Measurements from ENCODE around the gene SPAG7.

DNA sequence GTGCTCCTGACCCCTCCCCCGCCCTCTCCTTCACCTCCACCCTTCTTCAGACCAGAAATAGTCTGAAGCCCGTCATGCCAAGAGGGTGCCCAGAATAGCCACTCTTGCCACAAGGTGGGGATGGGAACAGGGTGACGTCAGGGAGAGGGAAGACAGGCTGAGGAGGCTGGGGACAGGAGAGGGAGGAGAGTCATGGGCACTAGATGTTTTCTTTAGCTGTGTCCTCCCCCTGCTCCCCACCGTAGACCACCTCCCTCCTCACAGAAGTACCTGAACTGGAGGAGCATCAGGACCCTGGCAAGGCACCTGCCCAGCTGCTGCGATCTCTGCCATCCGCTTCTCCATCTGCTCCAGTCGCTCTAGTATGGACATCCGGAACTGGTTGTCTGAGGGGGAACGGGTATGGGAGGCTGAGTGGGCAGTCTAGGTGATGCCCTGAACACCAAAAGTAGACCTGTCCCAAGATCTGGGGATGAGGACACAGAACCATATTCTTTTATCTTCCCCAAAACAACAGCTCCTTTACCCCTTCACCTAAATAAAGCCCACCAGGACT is 6.6 kb upstream of the SPAG7 start:
- no peak for TF ChIP-seq ZNF274 (IDR thresholded peaks at IDR 0.05; ENCODE audit: borderline replicate concordance, extremely low read depth, low read length)
- TF ChIP-seq RFX5 (IDR thresholded peaks at IDR 0.05; ENCODE audit: borderline replicate concordance, low read depth, low read length) = no peak
- TF ChIP-seq, protein P1, sequence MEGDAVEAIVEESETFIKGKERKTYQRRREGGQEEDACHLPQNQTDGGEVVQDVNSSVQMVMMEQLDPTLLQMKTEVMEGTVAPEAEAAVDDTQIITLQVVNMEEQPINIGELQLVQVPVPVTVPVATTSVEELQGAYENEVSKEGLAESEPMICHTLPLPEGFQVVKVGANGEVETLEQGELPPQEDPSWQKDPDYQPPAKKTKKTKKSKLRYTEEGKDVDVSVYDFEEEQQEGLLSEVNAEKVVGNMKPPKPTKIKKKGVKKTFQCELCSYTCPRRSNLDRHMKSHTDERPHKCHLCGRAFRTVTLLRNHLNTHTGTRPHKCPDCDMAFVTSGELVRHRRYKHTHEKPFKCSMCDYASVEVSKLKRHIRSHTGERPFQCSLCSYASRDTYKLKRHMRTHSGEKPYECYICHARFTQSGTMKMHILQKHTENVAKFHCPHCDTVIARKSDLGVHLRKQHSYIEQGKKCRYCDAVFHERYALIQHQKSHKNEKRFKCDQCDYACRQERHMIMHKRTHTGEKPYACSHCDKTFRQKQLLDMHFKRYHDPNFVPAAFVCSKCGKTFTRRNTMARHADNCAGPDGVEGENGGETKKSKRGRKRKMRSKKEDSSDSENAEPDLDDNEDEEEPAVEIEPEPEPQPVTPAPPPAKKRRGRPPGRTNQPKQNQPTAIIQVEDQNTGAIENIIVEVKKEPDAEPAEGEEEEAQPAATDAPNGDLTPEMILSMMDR (IDR thresholded peaks at IDR 0.05; ENCODE audit: control extremely low read depth in 1 of 3, insufficient read depth in 1 of 3, low read depth in 1 of 3, low read length in 3 of 3) = no peak
- no peak for TF ChIP-seq POLR2AphosphoS5 (IDR thresholded peaks at IDR 0.05; ENCODE audit: low read depth, low read length)
- TF ChIP-seq ASH2L (IDR thresholded peaks at IDR 0.05; ENCODE audit: low read length) = no peak
